ENCODE results near the gene ADAMTS2. TPM values are rescaled to one million over a fixed set of nuclear protein-coding genes. Genes with fewer than 3 reads are reported as not detected.

ADAMTS2 gene
- total and polyA plus RNA-seq, 2 donors from 2014 or later, result 2.0 to 13.6 TPM

DNA sequence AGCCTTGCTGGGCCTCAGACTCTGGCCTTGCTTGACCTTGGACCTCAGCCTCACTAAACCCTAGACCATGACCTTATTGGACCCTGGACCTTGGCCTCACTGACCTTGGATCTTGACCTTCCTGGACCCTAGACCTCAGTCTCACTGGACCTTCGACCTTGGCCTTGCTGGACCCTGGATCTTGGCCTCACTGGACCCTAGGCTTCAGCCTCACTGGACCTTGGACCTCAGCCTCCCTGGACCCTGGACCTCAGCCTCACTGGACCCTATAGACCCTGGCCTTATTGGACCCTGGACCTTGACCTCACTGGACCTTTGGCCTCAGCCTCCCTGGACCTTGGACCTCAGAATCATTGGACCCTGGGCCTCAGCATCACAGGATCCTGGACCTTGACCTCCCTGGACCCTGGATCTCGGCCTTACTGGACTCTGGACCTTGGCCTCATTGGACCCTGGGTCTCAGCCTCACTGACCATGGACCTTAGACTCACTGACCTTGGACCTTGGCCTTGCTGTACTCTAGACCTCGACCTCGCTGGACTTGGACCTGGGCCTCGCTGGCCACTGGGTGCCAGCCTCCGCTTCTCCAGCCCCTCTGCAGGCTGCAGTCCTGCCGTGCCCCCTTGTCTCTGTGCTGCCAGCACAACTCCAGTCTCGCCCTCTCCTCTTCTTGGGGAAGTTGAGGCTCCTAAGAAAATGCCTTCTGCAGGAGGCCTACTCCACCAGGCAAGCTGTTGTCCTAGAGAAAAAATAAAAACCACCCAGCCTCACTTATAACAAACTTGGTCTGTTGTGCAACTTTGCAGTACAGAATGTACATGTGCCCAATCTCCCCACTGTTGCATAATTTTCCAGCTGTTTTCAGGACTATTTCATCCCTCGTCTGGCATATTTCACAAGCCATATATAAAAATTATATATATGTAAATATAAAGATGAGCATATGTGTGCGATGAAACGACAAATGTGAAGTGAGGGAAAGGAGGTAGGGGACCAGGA, 11.0 kb upstream of the ADAMTS2 start:
- no peaks in the 10 kb centered on the region for H3K9me3 ChIP-seq (ENCODE audit: control insufficient read depth in 2 of 3, insufficient read depth in 1 of 3, low read length in 3 of 3)
- DNase-seq (no peak), FAIRE-seq (no peak)
- no peaks in the 10 kb centered on the region for H3K4me1 ChIP-seq (ENCODE audit: control insufficient read depth in 2 of 3, insufficient read depth in 2 of 3, low read depth in 1 of 3, low read length in 3 of 3)
- no peaks in the 10 kb centered on the region for H3K36me3 ChIP-seq (ENCODE audit: control insufficient read depth in 2 of 3, insufficient read depth in 3 of 3, low read length in 3 of 3)
- no peak overlapping the region for H3K9ac ChIP-seq (ENCODE audit: low read length in 3 of 3)
- H3K27me3 ChIP-seq (ENCODE audit: control insufficient read depth, insufficient read depth, low read length), result no peaks in the 10 kb centered on the region
- no peak overlapping the region for H3K4me3 ChIP-seq (ENCODE audit: low read length in 3 of 3)
- no peak overlapping the region for H3K27ac ChIP-seq (ENCODE audit: low read depth in 2 of 2, low read length in 2 of 2)
- intact Hi-C loops (cut with DNase I), result no loop called here
- TF ChIP-seq, protein P1, sequence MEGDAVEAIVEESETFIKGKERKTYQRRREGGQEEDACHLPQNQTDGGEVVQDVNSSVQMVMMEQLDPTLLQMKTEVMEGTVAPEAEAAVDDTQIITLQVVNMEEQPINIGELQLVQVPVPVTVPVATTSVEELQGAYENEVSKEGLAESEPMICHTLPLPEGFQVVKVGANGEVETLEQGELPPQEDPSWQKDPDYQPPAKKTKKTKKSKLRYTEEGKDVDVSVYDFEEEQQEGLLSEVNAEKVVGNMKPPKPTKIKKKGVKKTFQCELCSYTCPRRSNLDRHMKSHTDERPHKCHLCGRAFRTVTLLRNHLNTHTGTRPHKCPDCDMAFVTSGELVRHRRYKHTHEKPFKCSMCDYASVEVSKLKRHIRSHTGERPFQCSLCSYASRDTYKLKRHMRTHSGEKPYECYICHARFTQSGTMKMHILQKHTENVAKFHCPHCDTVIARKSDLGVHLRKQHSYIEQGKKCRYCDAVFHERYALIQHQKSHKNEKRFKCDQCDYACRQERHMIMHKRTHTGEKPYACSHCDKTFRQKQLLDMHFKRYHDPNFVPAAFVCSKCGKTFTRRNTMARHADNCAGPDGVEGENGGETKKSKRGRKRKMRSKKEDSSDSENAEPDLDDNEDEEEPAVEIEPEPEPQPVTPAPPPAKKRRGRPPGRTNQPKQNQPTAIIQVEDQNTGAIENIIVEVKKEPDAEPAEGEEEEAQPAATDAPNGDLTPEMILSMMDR (IDR thresholded peaks at IDR 0.05; ENCODE audit: borderline replicate concordance, extremely low read depth, insufficient read depth), result no peak

DNA sequence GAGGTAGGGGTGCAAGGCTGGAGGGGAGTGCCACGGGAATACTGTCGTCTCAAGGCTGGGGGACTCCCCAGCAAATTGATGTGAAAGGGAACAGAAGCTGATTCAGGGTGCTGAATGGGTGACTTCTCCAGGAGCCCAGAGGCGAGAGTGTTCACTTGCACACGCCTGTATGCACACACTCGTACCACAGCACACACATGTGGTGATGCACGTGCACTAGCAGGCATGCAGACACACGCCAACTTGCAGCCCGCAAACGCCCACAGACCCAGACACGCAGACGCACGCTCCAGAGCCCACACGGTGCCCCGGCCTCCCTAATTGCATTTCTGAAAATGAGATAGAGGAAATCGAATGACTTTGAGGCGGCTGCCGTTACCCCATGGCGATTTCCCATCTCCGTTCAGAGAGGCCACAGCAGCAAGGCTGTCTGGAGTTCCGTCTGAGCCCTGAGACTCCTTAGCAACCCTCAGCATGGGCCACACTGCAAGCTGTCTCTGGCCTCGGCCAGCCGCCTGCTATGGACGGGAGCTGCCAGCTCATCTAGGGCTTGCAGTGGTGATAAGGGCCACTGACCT, 9.1 kb upstream of the ADAMTS2 start:
- TF ChIP-seq, protein P1 (IDR thresholded peaks at IDR 0.05; ENCODE audit: borderline replicate concordance, extremely low read depth, insufficient read depth), result no peak
- H3K9me3 ChIP-seq (ENCODE audit: control insufficient read depth in 2 of 3, insufficient read depth in 1 of 3, low read length in 3 of 3), result no peaks in the 10 kb centered on the region
- intact Hi-C loops (cut with DNase I), result no loop called here
- no peak for FAIRE-seq
- H3K4me3 ChIP-seq (ENCODE audit: low read length in 3 of 3), result no peak overlapping the region
- H3K4me1 ChIP-seq (ENCODE audit: control insufficient read depth in 2 of 3, insufficient read depth in 2 of 3, low read depth in 1 of 3, low read length in 3 of 3), result no peaks in the 10 kb centered on the region
- DNase-seq, result no peak
- no peaks in the 10 kb centered on the region for H3K27me3 ChIP-seq (ENCODE audit: control insufficient read depth, insufficient read depth, low read length)
- no peaks in the 10 kb centered on the region for H3K36me3 ChIP-seq (ENCODE audit: control insufficient read depth in 2 of 3, insufficient read depth in 3 of 3, low read length in 3 of 3)
- H3K27ac ChIP-seq (ENCODE audit: low read depth in 2 of 2, low read length in 2 of 2), result no peak overlapping the region
- H3K9ac ChIP-seq (ENCODE audit: low read length in 3 of 3), result no peak overlapping the region

DNA sequence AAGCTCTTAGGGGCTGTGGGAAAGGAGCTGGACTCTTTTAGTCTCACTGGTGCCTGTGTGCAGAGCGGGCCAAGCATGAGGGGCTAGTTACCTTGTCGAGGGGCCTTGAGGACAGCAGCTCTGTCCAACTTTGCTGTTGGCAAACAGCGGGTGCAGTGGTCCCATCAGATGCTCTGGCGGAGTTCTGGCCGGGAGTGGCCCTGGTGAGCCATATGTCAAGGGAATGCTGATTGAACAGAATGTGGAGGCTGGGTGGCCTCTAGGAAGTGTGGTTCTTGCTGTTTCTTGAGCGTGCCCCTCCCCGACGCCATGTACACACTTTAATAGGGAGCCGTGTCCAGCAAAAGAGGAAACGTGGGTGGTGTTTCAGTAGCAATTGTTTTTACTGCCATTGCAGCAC, 3.6 kb upstream of the ADAMTS2 start:
- intact Hi-C loops (cut with DNase I), result no loop called here
- Histone ChIP-seq H3K9ac (ENCODE audit: low read length in 3 of 3) (no peak overlapping the region), H3K4me1 (ENCODE audit: control insufficient read depth in 2 of 3, insufficient read depth in 2 of 3, low read depth in 1 of 3, low read length in 3 of 3) (peaks cover 0 to 2% (median 0%) of the 10 kb centered on the region in 3 donors), H3K27ac (ENCODE audit: low read depth in 2 of 2, low read length in 2 of 2) (no peak overlapping the region), H3K36me3 (ENCODE audit: control insufficient read depth in 2 of 3, insufficient read depth in 3 of 3, low read length in 3 of 3) (no peaks in the 10 kb centered on the region), H3K9me3 (ENCODE audit: control insufficient read depth in 2 of 3, insufficient read depth in 1 of 3, low read length in 3 of 3) (no peaks in the 10 kb centered on the region), H3K27me3 (ENCODE audit: control insufficient read depth, insufficient read depth, low read length) (no peaks in the 10 kb centered on the region), H3K4me3 (ENCODE audit: low read length in 3 of 3) (no peak overlapping the region)
- TF ChIP-seq, protein P1 (IDR thresholded peaks at IDR 0.05; ENCODE audit: borderline replicate concordance, extremely low read depth, insufficient read depth), result no peak
- DNase-seq (peak in 1 of 5 donors; percentile 56), FAIRE-seq (no peak)

All from kidney (tissue), 14 donors.